WI38 (cell line): ENCODE data around the gene SIGLEC11.

Experiments
- H3K4me3 ChIP-seq: 2 replicates; pipeline ENCODE4 v1.5.1; 2011; ENCODE audit warnings: low read depth, mild to moderate bottlenecking, control low read depth, low read length
- TF ChIP-seq, protein P1 (sequence below): IDR thresholded peaks from 2 replicates; pipeline ENCODE4 v1.5.1; 2012; ENCODE audit warnings: low read depth, mild to moderate bottlenecking, control low read depth, low read length

SIGLEC11 gene

DNA sequence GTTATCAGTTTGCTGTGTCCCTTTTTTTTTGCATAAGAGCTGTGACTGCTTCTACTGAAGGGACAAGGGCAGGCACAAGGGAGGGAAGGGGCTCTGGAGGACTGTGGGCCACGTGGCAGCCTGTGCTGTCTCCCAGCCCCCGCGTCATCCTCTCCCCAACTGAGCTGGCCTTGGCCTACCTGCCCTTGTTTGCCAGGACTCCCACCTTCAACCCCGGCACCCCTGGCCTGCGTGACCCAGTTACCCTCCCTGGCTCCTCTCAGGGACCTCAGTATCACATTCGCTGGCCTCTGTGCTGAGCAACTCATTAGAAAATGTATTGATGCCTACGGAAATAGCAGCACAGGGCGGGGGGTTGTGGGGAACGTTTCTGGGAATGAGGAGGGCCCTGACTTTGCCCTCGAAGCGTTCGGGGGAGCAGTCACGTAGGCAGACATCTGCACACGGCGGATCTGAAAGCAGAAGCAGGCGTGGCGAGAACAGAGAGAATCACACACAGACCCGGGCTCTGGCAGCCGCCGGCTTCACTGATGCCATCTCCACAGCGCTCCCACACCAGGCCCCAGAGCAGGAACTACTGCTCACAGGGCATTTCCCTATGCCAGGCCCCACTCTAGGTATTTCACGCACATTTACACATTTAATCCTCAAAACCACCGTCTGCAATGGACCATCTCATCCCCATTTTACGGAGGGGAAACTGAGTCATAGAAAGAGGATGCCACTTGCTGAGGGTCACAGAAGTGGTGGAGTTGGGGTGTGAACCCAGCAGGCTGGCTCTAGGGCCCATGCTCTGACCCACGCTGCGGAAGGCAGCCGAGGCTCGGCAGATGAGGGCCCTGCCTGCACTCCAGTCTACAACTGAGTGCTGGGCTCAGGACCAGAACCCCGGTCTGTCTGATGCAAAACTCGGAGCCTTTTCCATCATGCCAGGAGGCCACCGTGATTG is 37.6 kb downstream of the SIGLEC11 start:
- TF ChIP-seq, protein P1, sequence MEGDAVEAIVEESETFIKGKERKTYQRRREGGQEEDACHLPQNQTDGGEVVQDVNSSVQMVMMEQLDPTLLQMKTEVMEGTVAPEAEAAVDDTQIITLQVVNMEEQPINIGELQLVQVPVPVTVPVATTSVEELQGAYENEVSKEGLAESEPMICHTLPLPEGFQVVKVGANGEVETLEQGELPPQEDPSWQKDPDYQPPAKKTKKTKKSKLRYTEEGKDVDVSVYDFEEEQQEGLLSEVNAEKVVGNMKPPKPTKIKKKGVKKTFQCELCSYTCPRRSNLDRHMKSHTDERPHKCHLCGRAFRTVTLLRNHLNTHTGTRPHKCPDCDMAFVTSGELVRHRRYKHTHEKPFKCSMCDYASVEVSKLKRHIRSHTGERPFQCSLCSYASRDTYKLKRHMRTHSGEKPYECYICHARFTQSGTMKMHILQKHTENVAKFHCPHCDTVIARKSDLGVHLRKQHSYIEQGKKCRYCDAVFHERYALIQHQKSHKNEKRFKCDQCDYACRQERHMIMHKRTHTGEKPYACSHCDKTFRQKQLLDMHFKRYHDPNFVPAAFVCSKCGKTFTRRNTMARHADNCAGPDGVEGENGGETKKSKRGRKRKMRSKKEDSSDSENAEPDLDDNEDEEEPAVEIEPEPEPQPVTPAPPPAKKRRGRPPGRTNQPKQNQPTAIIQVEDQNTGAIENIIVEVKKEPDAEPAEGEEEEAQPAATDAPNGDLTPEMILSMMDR, result no peak
- H3K4me3 ChIP-seq, result no peak overlapping the region

DNA sequence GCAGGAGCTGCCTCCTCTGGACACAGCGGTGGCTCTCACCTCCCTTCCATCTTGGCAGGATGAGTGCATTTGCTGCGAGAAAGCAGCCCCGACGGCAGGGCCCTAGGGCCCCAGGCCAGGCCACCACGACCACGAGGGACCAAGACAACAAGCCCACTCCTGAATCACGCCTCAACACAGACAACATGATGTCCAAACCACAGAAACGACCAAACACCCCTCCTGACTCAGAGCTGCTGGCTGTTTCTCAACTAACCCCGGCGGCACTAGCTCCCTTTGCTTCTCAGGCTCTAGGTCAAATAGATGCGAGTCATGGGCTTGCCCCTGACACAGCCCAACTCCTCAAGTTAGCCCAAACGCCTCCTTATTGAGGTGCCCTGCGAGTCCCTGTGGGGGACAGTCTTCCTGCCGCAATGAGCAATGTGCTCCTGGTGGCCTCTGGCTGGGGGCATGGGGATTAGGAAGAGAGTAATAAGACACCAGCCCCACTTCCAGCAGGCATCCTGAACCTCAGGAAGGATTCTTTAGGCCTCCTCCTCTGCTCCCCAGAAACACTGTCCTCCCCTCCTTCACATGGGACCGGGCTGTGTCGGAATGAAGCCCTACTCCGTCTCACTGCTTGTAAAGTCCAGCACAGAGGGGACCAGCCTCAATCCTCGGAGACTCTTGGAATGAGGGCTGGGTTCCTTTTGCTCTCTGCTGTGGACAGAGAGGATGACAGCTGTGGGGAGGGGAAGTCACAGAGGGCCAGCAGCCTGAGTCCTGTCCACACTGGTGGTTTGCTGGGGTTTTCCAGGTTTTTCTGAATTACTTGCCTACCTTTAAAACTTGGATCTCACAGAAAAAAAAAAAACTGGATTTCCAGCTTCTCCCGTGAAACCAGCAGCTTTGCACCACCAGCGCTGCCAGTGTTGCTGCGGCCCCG is 38.8 kb downstream of the SIGLEC11 start:
- TF ChIP-seq, protein P1, result no peak
- H3K4me3 ChIP-seq, result no peak overlapping the region

DNA sequence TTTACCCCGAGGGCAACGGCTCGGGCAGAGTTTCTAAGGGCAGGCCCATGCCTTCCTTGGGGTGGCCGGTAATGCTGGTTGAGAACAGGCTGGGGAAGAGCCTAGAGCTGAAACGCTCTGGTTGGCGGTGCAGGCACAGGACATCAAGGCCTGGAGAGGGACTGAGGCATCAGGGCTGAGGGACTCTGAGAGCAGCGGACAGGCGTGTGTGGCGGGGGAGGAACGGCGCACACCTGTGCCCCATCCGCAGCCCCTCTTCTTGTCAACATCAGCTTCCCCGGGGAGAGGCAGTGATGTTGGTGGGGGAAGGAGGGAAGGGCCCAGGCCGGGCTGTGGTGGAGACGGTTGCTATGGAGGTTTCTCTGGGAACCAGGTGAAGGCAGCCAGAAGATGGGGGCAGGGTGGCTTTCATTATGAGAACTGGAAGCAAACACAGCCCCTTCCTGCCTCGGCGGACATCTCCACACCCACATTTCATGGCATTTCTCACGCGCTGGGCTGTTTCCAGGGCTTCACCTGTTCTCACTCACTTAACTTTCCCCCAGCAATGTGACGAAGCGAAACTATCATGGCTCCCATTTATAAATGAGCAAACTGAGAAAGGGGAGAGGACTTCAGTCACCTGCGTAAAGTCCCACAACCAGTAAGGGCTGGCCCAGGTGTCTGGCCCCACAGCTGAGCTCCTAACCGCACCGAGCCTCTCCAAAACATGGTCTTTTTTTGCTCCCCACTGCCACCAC is 40.2 kb downstream of the SIGLEC11 start:
- TF ChIP-seq, protein P1, result no peak
- no peak overlapping the region for H3K4me3 ChIP-seq

DNA sequence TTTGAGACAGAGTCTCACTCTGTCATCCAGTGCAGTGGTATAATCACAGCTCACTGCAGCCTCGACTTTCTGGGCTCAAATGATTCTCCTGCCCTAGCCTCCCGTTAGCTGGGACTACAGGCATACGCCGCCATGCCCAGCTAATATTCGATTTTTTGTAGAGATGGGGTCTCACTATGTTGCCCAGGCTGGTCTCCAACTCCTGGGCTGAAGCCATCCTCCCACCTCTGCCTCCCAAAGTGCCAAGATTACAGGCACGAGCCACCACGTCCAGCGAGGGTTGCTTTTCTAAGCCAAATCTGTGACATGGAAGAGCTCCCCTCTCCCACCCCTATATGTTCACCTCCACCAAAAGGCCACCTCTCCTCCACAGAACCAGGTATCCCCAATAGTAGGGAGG is 42.9 kb downstream of the SIGLEC11 start:
- TF ChIP-seq, protein P1, result no peak
- no peak overlapping the region for H3K4me3 ChIP-seq

DNA sequence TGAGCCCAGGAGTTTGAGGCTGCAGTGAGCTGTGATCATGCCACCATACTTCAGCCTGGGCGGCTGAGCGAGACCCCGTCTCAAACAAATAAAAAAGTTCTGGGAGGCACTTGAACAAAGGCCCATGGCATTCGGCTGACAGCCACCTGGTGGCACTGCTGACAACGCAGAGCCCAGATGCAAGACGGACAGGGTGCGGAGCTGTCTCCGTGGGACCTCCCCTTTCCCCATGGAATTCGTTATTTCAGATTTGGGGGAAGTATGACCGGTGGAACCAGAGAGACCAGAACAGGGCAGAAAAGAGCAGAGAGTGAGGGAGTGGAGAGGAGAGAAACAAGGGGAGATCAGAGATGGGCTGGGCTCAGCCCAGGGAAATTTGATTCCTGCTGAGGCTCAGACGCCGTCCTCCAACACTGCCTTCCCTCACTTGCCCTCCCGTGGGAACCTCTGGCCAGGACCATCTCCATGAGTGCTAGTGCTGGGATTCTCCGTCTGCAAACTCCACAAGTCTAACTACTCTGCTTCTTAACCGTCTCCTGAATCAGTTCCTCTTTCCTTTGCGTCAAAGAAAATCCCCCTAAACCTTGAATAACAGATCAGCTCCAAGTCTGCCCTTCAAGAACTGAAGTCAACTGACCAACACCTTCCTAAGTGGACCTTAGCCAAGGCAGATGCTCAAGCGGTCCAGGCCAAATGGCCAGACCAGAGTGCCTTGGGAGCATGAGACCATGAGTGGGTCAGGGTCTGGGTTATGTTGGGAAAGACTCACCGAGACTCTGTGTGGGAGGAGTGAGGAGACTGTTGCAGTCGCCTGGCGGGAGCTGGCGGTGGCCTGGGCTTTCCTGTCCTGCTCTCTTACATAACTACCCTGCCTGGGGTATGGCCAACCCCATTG is 43.9 kb downstream of the SIGLEC11 start:
- no peak overlapping the region for H3K4me3 ChIP-seq
- TF ChIP-seq, protein P1, result no peak

DNA sequence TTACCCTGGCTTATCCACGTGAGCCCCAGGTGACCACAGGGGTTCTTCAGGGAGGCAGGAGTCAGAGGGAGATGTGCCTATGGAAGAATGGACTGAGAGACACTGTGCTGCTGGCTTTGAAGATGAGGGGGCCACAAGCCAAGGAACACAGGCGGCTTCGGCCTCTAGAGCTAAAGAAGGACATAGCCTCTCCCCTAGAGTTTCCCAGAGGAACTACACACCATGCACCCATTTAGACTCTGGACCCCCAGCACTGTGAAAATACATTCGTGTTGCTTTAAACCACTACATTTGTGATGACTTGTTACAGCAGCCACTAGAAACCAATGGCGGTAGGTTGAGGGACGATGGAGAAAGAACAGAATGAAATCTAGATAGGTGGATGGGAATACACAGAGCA is 45.7 kb downstream of the SIGLEC11 start:
- TF ChIP-seq, protein P1, result 0 out of 2 replicates have a peak, but pooled peaks have one; percentile 9

More for the DNA sequence above, 45.7 kb downstream of the SIGLEC11 start:
- H3K4me3 ChIP-seq, result no peak overlapping the region
